ENCODE data around the gene ZNF532.

DNA sequence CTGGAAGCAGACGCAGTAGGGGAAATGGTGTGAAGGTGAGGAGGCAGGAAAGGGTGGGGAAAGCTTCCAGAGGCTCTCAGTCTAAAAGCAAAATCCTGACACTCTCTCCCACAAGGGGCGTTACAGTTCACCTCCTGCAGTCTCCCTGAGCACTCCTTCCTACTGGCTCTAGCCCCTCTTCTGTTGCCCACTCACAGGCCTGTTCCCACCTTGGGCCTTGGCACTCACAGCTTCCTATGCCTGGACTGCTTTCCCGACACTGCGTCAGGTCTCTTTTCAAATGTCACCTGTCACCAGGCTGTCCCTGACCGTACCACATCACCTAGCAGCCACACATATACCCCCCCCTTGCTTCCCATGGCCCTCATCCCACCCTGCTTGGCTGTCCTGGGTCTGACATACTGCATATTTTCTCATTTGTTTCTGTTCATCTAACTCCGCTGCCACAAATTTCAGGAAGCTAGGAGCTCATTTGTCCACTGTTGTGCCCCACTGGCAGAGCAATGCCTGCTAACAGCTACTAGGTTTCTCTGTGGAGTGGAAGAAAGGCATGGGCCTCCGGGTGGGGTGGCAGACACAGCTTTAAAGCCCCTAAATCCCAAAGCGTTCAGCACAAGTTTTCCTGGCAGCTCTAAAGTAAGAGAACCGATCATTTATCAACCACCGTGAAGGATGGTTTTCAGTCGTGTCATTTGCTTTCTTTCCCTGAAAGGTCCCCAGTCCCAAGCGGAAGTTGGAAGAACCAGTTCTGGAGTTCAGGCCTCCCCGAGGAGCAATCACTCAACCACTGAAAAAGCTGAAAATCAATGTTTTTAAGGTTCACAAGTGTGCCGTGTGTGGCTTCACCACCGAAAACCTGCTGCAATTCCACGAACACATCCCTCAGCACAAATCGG lies 118.8 kb downstream of the ZNF532 start:
- TF ChIP-seq POLR2A (IDR thresholded peaks at IDR 0.05; ENCODE audit: low read length) (no peak), GATA1 (IDR thresholded peaks at IDR 0.05; ENCODE audit: low read depth, low read length) (no peak)

Measured in erythroblast (primary cell).